MM.1S (cell line): ENCODE measurements around the gene TTYH1.

ENCODE experiments used
- CTCF ChIP-seq: fragments of 300-600 bp; sonication (generic); IDR thresholded peaks from 2 replicates; pipeline ENCODE4 v1.5.1; 2016; ENCODE audit warnings: antibody characterized with exemption, low read length, mixed read lengths
- EZH2 ChIP-seq: fragments of 300-600 bp; sonication (generic); optimal IDR thresholded peaks from 2 replicates; pipeline ENCODE3; 2017; ENCODE audit warnings: low read depth, mild to moderate bottlenecking, antibody characterized with exemption, low read length, mixed read lengths
- EZH2phosphoT487 ChIP-seq: fragments of 300-600 bp; sonication (generic); IDR thresholded peaks from 2 replicates; pipeline ENCODE4 v1.6.1; 2018; ENCODE audit warnings: antibody characterized with exemption, low read length

GRCh38 chr19:54421169-54421516 is 5.9 kb downstream of the TTYH1 start:
- TF ChIP-seq CTCF = no peak
- TF ChIP-seq EZH2 = no peak
- no peak for TF ChIP-seq EZH2phosphoT487
